ENCODE data around the gene LCORL. TPM values are rescaled to one million over a fixed set of nuclear protein-coding genes. Genes with fewer than 3 reads are reported as not detected.

Gene LCORL
- total and polyA plus RNA-seq, 2 of the 4 experiments (the other 2 are of a cell fraction) = 2.1 to 5.0 TPM

DNA sequence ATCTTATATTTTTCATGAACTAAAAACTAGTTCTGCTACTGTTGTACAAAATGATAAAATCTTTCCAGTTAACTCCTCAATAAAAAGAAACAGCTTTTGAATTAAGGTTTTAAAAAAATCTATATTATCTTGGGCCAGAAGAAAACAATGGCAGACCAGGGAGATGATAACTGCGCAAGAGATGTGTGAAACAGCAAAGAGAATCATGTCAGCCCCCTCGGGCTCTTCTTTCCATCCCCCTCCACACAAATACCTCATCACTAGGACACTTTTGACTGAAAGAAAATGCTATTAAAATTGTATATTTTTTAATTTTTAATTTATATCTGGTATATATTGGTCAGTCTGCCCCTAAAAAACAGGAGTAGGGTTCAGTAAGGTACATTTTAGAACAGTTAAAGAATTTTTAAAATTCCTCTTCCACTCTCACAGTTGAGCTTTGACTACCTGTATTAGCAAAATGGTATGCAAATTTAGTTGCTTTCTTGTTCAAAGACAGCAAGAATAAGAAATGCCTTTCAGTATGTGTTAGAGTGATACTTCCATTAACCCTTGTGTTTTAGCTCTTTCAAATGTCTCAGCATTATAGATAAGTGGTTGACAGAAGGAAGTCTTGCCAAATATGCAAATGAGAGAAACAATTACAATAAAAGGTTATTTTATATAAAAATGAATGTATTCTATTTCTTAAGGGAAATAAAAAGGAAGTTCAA, 36.4 kb upstream of the LCORL start:
- ChIA-PET POLR2A (ENCODE audit: unreplicated experiment) (no interaction called here), CTCF (interaction anchor here (1.4 kb wide), 1 partner anchor 12 kb away, joined by 3 read pairs; no protein-coding TSS in a partner anchor)
- no peaks in the 10 kb centered on the region for H3K4me1 ChIP-seq (ENCODE audit: control insufficient read depth, insufficient read depth, low read length)
- no peak overlapping the region for H2AK9ac ChIP-seq (replicated peaks; ENCODE audit: low read depth, low read length, poor library complexity)
- DNase-seq (no peak), ATAC-seq (ENCODE audit: low read depth) (peak; percentile 44; the same call in 1 of the 2 replicates)
- H3K14ac ChIP-seq (replicated peaks; ENCODE audit: low read depth, low read length) = no peak overlapping the region
- no peak overlapping the region for H3K56ac ChIP-seq (ENCODE audit: extremely low read depth, insufficient read depth, low read length)
- no peak overlapping the region for H2AK5ac ChIP-seq (ENCODE audit: low read depth, low read length)
- H2BK15ac ChIP-seq (ENCODE audit: low read depth, low read length) = no peak overlapping the region
- peak overlapping the region; percentile 83 for H3K4me2 ChIP-seq (ENCODE audit: low read depth, low read length)
- H3K23ac ChIP-seq (ENCODE audit: low read depth, low read length) = no peak overlapping the region
- no CpG with 5 or more reads among the region's 2 CpGs for WGBS, 2 experiments (ENCODE audit: extremely low coverage in 2 of 2, insufficient read length in 1 of 2)
- peak overlapping the region; percentile 56 to 82; a peak in 2 of 4 replicates for H4K8ac ChIP-seq (ENCODE audit: low read depth in 2 of 2, low read length in 2 of 2)
- dilution Hi-C loops (cut with HindIII; ENCODE audit: low sequenced_read_pairs, unreplicated experiment) = no loop called here
- H4K91ac ChIP-seq (ENCODE audit: insufficient read depth, low read depth, low read length) = no peak overlapping the region
- no peaks in the 10 kb centered on the region for H3K36me3 ChIP-seq (ENCODE audit: control insufficient read depth, insufficient read depth, low read length)
- TF ChIP-seq MXI1 (IDR thresholded peaks at IDR 0.05; ENCODE audit: borderline replicate concordance, low read depth, low read length) (no peak), BHLHE40 (IDR thresholded peaks at IDR 0.05; ENCODE audit: low read depth, low read length) (no peak), RFX5 (IDR thresholded peaks at IDR 0.05; ENCODE audit: low read depth, low read length) (no peak), FOS (IDR thresholded peaks at IDR 0.05; ENCODE audit: low read depth, low read length) (no peak), RAD21 (IDR thresholded peaks at IDR 0.05; ENCODE audit: low read length) (no peak), POLR2A (IDR thresholded peaks at IDR 0.05; ENCODE audit: low read depth, low read length) (no peak), CHD1 (IDR thresholded peaks at IDR 0.05; ENCODE audit: low read depth, low read length) (no peak), SMC3 (IDR thresholded peaks at IDR 0.05; ENCODE audit: low read depth, low read length) (no peak), NFE2L2 (IDR thresholded peaks at IDR 0.05; ENCODE audit: low read depth, low read length) (no peak), MAZ (IDR thresholded peaks at IDR 0.05; ENCODE audit: borderline replicate concordance, low read depth, low read length) (no peak), CEBPB (IDR thresholded peaks at IDR 0.05; ENCODE audit: low read depth, low read length) (no peak), MAFK (IDR thresholded peaks at IDR 0.05; ENCODE audit: low read depth, low read length) (no peak)
- TF ChIP-seq, protein P1, sequence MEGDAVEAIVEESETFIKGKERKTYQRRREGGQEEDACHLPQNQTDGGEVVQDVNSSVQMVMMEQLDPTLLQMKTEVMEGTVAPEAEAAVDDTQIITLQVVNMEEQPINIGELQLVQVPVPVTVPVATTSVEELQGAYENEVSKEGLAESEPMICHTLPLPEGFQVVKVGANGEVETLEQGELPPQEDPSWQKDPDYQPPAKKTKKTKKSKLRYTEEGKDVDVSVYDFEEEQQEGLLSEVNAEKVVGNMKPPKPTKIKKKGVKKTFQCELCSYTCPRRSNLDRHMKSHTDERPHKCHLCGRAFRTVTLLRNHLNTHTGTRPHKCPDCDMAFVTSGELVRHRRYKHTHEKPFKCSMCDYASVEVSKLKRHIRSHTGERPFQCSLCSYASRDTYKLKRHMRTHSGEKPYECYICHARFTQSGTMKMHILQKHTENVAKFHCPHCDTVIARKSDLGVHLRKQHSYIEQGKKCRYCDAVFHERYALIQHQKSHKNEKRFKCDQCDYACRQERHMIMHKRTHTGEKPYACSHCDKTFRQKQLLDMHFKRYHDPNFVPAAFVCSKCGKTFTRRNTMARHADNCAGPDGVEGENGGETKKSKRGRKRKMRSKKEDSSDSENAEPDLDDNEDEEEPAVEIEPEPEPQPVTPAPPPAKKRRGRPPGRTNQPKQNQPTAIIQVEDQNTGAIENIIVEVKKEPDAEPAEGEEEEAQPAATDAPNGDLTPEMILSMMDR (conservative IDR thresholded peaks at IDR 0.05; ENCODE audit: low read depth, low read length) = no peak
- TF ChIP-seq, protein P2, sequence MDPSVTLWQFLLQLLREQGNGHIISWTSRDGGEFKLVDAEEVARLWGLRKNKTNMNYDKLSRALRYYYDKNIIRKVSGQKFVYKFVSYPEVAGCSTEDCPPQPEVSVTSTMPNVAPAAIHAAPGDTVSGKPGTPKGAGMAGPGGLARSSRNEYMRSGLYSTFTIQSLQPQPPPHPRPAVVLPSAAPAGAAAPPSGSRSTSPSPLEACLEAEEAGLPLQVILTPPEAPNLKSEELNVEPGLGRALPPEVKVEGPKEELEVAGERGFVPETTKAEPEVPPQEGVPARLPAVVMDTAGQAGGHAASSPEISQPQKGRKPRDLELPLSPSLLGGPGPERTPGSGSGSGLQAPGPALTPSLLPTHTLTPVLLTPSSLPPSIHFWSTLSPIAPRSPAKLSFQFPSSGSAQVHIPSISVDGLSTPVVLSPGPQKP (IDR thresholded peaks at IDR 0.05; ENCODE audit: borderline replicate concordance, low read depth, low read length) = no peak
- no peaks in the 10 kb centered on the region for H3K79me1 ChIP-seq (ENCODE audit: low read depth in 1 of 2, low read length in 2 of 2)
- peak overlapping the region; percentile 45; the same call in 1 of the 2 replicates for H3K4me3 ChIP-seq (ENCODE audit: insufficient read depth, low read depth, low read length)
- H3K9me1 ChIP-seq (ENCODE audit: insufficient read depth, low read length) = no peaks in the 10 kb centered on the region
- no peak overlapping the region for H3K4ac ChIP-seq (ENCODE audit: low read depth, low read length)
- peak overlapping the region; percentile 59; the same call in 1 of the 2 replicates for H3K18ac ChIP-seq (ENCODE audit: low read depth, low read length)
- H3K27ac ChIP-seq (ENCODE audit: insufficient read depth, low read length) = no peak overlapping the region; the same call in 1 of the 2 replicates
- H2BK5ac ChIP-seq (ENCODE audit: low read depth, low read length, poor library complexity, severe bottlenecking) = no peak overlapping the region
- in situ Hi-C loops (cut with MboI; ENCODE audit: low sequenced_read_pairs) = no loop called here
- H2AFZ ChIP-seq (replicated peaks; ENCODE audit: low read length, poor library complexity) = no peak overlapping the region
- H4K5ac ChIP-seq (ENCODE audit: low read depth, low read length) = peak overlapping the region; percentile 51; the same call in 1 of the 2 replicates
- no peak overlapping the region for H2BK20ac ChIP-seq (ENCODE audit: low read depth, low read length)
- H3K9me3 ChIP-seq (ENCODE audit: control insufficient read depth, insufficient read depth, low read length) = no peaks in the 10 kb centered on the region
- no peak overlapping the region for H2BK120ac ChIP-seq (ENCODE audit: low read depth, low read length)
- no peaks in the 10 kb centered on the region for H4K20me1 ChIP-seq (ENCODE audit: insufficient read depth, low read length)
- intact Hi-C loops (cut with micrococcal nuclease) = loop anchor here (2.0 kb wide), 1 partner anchor 35 kb away; no protein-coding TSS in a partner anchor
- BruUV-seq (replicated peaks) = no TSS peak
- H3K27me3 ChIP-seq (ENCODE audit: control insufficient read depth, insufficient read depth, low read length) = no peaks in the 10 kb centered on the region
- H3K9ac ChIP-seq (ENCODE audit: low read depth, low read length) = peak overlapping the region; percentile 60; the same call in 1 of the 2 replicates
